Measurements from ENCODE around the gene PRM3. TPM values are rescaled to one million over a fixed set of nuclear protein-coding genes. Genes with fewer than 3 reads are reported as not detected.

The PRM3 gene
- not detected for polyA plus RNA-seq (2013, experiment 1 of 2)
- not detected for polyA plus RNA-seq (2013, experiment 2 of 2)

GRCh38 chr16:11272921-11273720 is at the start of gene PRM3:
Gene PRM3 (minus strand): TSS chr16:11273629. CDS start chr16:11273595, 34 bp downstream.
- Histone ChIP-seq H3K27ac (ENCODE audit: low read length, poor library complexity, severe bottlenecking) (no peak within 1 kb of the TSS), H3K79me1 (replicated peaks; ENCODE audit: low read length, poor library complexity, severe bottlenecking) (no peaks in the 10 kb centered on the region), H3K9me3 (ENCODE audit: control insufficient read depth, low read length) (peaks cover 4% of the 10 kb centered on the region), H3K4me2 (ENCODE audit: low read length, poor library complexity, severe bottlenecking) (no peak within 1 kb of the TSS), H3K23ac (ENCODE audit: low read length in 2 of 2) (no peak within 1 kb of the TSS), H3K18ac (ENCODE audit: low read depth in 1 of 2, low read length in 2 of 2) (peak within 1 kb of the TSS; percentile 38 to 50), H3K27me3 (ENCODE audit: control insufficient read depth in 1 of 2, insufficient read depth in 1 of 2, low read length in 2 of 2) (peaks cover 5 to 32% of the 10 kb centered on the region in 2 experiments), H2AK5ac (ENCODE audit: low read length, severe bottlenecking) (no peak within 1 kb of the TSS), H3K4me1 (ENCODE audit: control insufficient read depth, insufficient read depth, low read depth, low read length) (peaks cover 4% of the 10 kb centered on the region), H3K4me3 (ENCODE audit: insufficient read depth in 1 of 2, low read depth in 1 of 2, low read length in 2 of 2) (peak within 1 kb of the TSS in 1 of 2 experiments; percentile 10), H2AFZ (ENCODE audit: low read depth, low read length) (no peak within 1 kb of the TSS), H3K36me3 (ENCODE audit: control insufficient read depth in 1 of 2, insufficient read depth in 2 of 2, low read depth in 1 of 2, low read length in 2 of 2) (no peaks in the 10 kb centered on the region), H2BK5ac (ENCODE audit: low read depth, low read length, poor library complexity, severe bottlenecking) (no peak within 1 kb of the TSS), H2BK12ac (ENCODE audit: low read length in 2 of 2) (peak within 1 kb of the TSS in 1 of 2 experiments; percentile 59), H2BK120ac (ENCODE audit: low read depth, low read length) (no peak within 1 kb of the TSS), H2BK15ac (ENCODE audit: low read depth, poor library complexity, severe bottlenecking) (peak within 1 kb of the TSS; percentile 19), H3K9ac (ENCODE audit: low read length) (no peak within 1 kb of the TSS), H3K14ac (ENCODE audit: low read length in 2 of 2) (peak within 1 kb of the TSS in 1 of 2 experiments; percentile 49), H4K91ac (ENCODE audit: low read length) (peak within 1 kb of the TSS; percentile 61), H4K8ac (ENCODE audit: low read length) (peak within 1 kb of the TSS; percentile 62), H3K4ac (ENCODE audit: low read depth in 1 of 2, low read length in 2 of 2) (no peak within 1 kb of the TSS)
- 87% methylated on average over 30 of the region's 30 CpGs for WGBS
- no peak for DNase-seq

GRCh38 chr16:11322823-11323222 is 49.4 kb upstream of the PRM3 start:
- DNase-seq, result no peak
- peak overlapping the region; percentile 83 for H2AK5ac ChIP-seq (ENCODE audit: low read length, severe bottlenecking)
- no peak overlapping the region for H3K4ac ChIP-seq (ENCODE audit: low read depth in 1 of 2, low read length in 2 of 2)
- no peak overlapping the region for H2BK120ac ChIP-seq (ENCODE audit: low read depth, low read length)
- no peak overlapping the region for H2BK15ac ChIP-seq (ENCODE audit: low read depth, poor library complexity, severe bottlenecking)
- peaks cover 31% of the 10 kb centered on the region for H3K4me1 ChIP-seq (ENCODE audit: control insufficient read depth, insufficient read depth, low read depth, low read length)
- H3K4me2 ChIP-seq (ENCODE audit: low read length, poor library complexity, severe bottlenecking), result no peak overlapping the region
- H4K8ac ChIP-seq (ENCODE audit: low read length), result no peak overlapping the region
- no peak overlapping the region for H3K4me3 ChIP-seq (ENCODE audit: insufficient read depth in 1 of 2, low read depth in 1 of 2, low read length in 2 of 2)
- no peak overlapping the region for H3K23ac ChIP-seq (ENCODE audit: low read length in 2 of 2)
- no peaks in the 10 kb centered on the region for H3K36me3 ChIP-seq (ENCODE audit: control insufficient read depth in 1 of 2, insufficient read depth in 2 of 2, low read depth in 1 of 2, low read length in 2 of 2)
- no peak overlapping the region for H2BK12ac ChIP-seq (ENCODE audit: low read length in 2 of 2)
- no peak overlapping the region for H3K27ac ChIP-seq (ENCODE audit: low read length, poor library complexity, severe bottlenecking)
- H3K9me3 ChIP-seq (ENCODE audit: control insufficient read depth, low read length), result no peaks in the 10 kb centered on the region
- no peak overlapping the region for H3K18ac ChIP-seq (ENCODE audit: low read depth in 1 of 2, low read length in 2 of 2)
- no peak overlapping the region for H3K14ac ChIP-seq (ENCODE audit: low read length in 2 of 2)
- 87% methylated on average over 3 of the region's 3 CpGs for WGBS
- no peak overlapping the region for H2BK5ac ChIP-seq (ENCODE audit: low read depth, low read length, poor library complexity, severe bottlenecking)
- H3K79me1 ChIP-seq (replicated peaks; ENCODE audit: low read length, poor library complexity, severe bottlenecking), result peaks cover 2% of the 10 kb centered on the region
- no peak overlapping the region for H2AFZ ChIP-seq (ENCODE audit: low read depth, low read length)
- no peak overlapping the region for H3K9ac ChIP-seq (ENCODE audit: low read length)
- no peaks in the 10 kb centered on the region for H3K27me3 ChIP-seq (ENCODE audit: control insufficient read depth in 1 of 2, insufficient read depth in 1 of 2, low read length in 2 of 2)
- no peak overlapping the region for H4K91ac ChIP-seq (ENCODE audit: low read length)

- DNase-seq, result no peak
- Histone ChIP-seq H3K4me2 (ENCODE audit: low read length, poor library complexity, severe bottlenecking) (no peak overlapping the region), H2AK5ac (ENCODE audit: low read length, severe bottlenecking) (no peak overlapping the region), H3K9me3 (ENCODE audit: control insufficient read depth, low read length) (no peaks in the 10 kb centered on the region), H3K36me3 (ENCODE audit: control insufficient read depth in 1 of 2, insufficient read depth in 2 of 2, low read depth in 1 of 2, low read length in 2 of 2) (no peaks in the 10 kb centered on the region), H4K91ac (ENCODE audit: low read length) (no peak overlapping the region), H3K23ac (ENCODE audit: low read length in 2 of 2) (no peak overlapping the region), H2BK5ac (ENCODE audit: low read depth, low read length, poor library complexity, severe bottlenecking) (no peak overlapping the region), H2BK12ac (ENCODE audit: low read length in 2 of 2) (no peak overlapping the region), H2AFZ (ENCODE audit: low read depth, low read length) (no peak overlapping the region), H3K9ac (ENCODE audit: low read length) (no peak overlapping the region), H3K4me3 (ENCODE audit: insufficient read depth in 1 of 2, low read depth in 1 of 2, low read length in 2 of 2) (no peak overlapping the region), H3K27ac (ENCODE audit: low read length, poor library complexity, severe bottlenecking) (no peak overlapping the region), H3K4ac (ENCODE audit: low read depth in 1 of 2, low read length in 2 of 2) (no peak overlapping the region), H3K4me1 (ENCODE audit: control insufficient read depth, insufficient read depth, low read depth, low read length) (peaks cover 28% of the 10 kb centered on the region), H4K8ac (ENCODE audit: low read length) (no peak overlapping the region), H3K18ac (ENCODE audit: low read depth in 1 of 2, low read length in 2 of 2) (no peak overlapping the region), H2BK15ac (ENCODE audit: low read depth, poor library complexity, severe bottlenecking) (no peak overlapping the region), H2BK120ac (ENCODE audit: low read depth, low read length) (no peak overlapping the region), H3K79me1 (replicated peaks; ENCODE audit: low read length, poor library complexity, severe bottlenecking) (peaks cover 2% of the 10 kb centered on the region), H3K14ac (ENCODE audit: low read length in 2 of 2) (no peak overlapping the region), H3K27me3 (ENCODE audit: control insufficient read depth in 1 of 2, insufficient read depth in 1 of 2, low read length in 2 of 2) (no peaks in the 10 kb centered on the region)
- WGBS, result 54% methylated on average over 5 of the region's 5 CpGs
Observed at GRCh38 chr16:11321662-11322061, 48.2 kb upstream of the PRM3 start.

- H2AK5ac ChIP-seq (ENCODE audit: low read length, severe bottlenecking), result peak overlapping the region; percentile 85
- no peak overlapping the region for H2BK15ac ChIP-seq (ENCODE audit: low read depth, poor library complexity, severe bottlenecking)
- H2BK120ac ChIP-seq (ENCODE audit: low read depth, low read length), result no peak overlapping the region
- H4K91ac ChIP-seq (ENCODE audit: low read length), result no peak overlapping the region
- H3K4me1 ChIP-seq (ENCODE audit: control insufficient read depth, insufficient read depth, low read depth, low read length), result peaks cover 32% of the 10 kb centered on the region
- H3K27me3 ChIP-seq (ENCODE audit: control insufficient read depth in 1 of 2, insufficient read depth in 1 of 2, low read length in 2 of 2), result no peaks in the 10 kb centered on the region
- H3K4me3 ChIP-seq (ENCODE audit: insufficient read depth in 1 of 2, low read depth in 1 of 2, low read length in 2 of 2), result no peak overlapping the region
- H2BK12ac ChIP-seq (ENCODE audit: low read length in 2 of 2), result no peak overlapping the region
- no peaks in the 10 kb centered on the region for H3K9me3 ChIP-seq (ENCODE audit: control insufficient read depth, low read length)
- H3K4ac ChIP-seq (ENCODE audit: low read depth in 1 of 2, low read length in 2 of 2), result no peak overlapping the region
- no peak for DNase-seq
- H3K23ac ChIP-seq (ENCODE audit: low read length in 2 of 2), result no peak overlapping the region
- no peaks in the 10 kb centered on the region for H3K36me3 ChIP-seq (ENCODE audit: control insufficient read depth in 1 of 2, insufficient read depth in 2 of 2, low read depth in 1 of 2, low read length in 2 of 2)
- WGBS, result 68% methylated on average over 9 of the region's 10 CpGs
- H2BK5ac ChIP-seq (ENCODE audit: low read depth, low read length, poor library complexity, severe bottlenecking), result no peak overlapping the region
- H2AFZ ChIP-seq (ENCODE audit: low read depth, low read length), result no peak overlapping the region
- H4K8ac ChIP-seq (ENCODE audit: low read length), result no peak overlapping the region
- H3K4me2 ChIP-seq (ENCODE audit: low read length, poor library complexity, severe bottlenecking), result no peak overlapping the region
- H3K27ac ChIP-seq (ENCODE audit: low read length, poor library complexity, severe bottlenecking), result no peak overlapping the region
- H3K79me1 ChIP-seq (replicated peaks; ENCODE audit: low read length, poor library complexity, severe bottlenecking), result peaks cover 2% of the 10 kb centered on the region
- no peak overlapping the region for H3K9ac ChIP-seq (ENCODE audit: low read length)
- H3K18ac ChIP-seq (ENCODE audit: low read depth in 1 of 2, low read length in 2 of 2), result no peak overlapping the region
- no peak overlapping the region for H3K14ac ChIP-seq (ENCODE audit: low read length in 2 of 2)
Observed at GRCh38 chr16:11320170-11320569, 46.7 kb upstream of the PRM3 start.

Measured in mesenchymal stem cell (in vitro differentiated cells and primary cell).